OCI-LY1 (cell line): ENCODE data around the gene NINJ2.

Experiments
- H2AFZ ChIP-seq: fragments of 200-600 bp; sonication (generic), shearing (Covaris generic); 2 replicates; pipeline ENCODE4 v1.6.0; 2014; ENCODE audit warnings: antibody characterized with exemption, mild to moderate bottlenecking, low read length
- H3F3A ChIP-seq: fragments of 200-600 bp; sonication (generic), shearing (Covaris generic); 2 replicates; pipeline ENCODE4 v1.6.0; 2014; ENCODE audit warnings: mild to moderate bottlenecking, antibody characterized with exemption, low read length, moderate library complexity; ENCODE audit not compliant: insufficient read depth
- H3K27ac ChIP-seq: fragments of 200-600 bp; sonication (generic); 2 replicates; pipeline ENCODE4 v1.5.1; 2014; ENCODE audit warnings: low read length, mixed run types, mild to moderate bottlenecking, low read depth; ENCODE audit not compliant: poor library complexity, severe bottlenecking
- H3K27me3 ChIP-seq: fragments of 200-600 bp; sonication (generic); 2 replicates; pipeline ENCODE4 v1.6.0; 2014; ENCODE audit warnings: antibody characterized with exemption, mild to moderate bottlenecking, low read length, moderate library complexity; ENCODE audit not compliant: insufficient read depth
- H3K36me3 ChIP-seq: fragments of 200-600 bp; sonication (generic); 2 replicates; pipeline ENCODE4 v1.6.1; 2014; ENCODE audit warnings: mild to moderate bottlenecking, antibody characterized with exemption, low read length, moderate library complexity, mixed read lengths; ENCODE audit not compliant: insufficient read depth
- H3K4me1 ChIP-seq: fragments of 200-600 bp; sonication (generic); 2 replicates; pipeline ENCODE4 v1.5.1; 2014; ENCODE audit warnings: mild to moderate bottlenecking, low read length, moderate library complexity; ENCODE audit not compliant: insufficient read depth, severe bottlenecking
- H3K4me2 ChIP-seq: fragments of 200-600 bp; sonication (generic), shearing (Covaris generic); 2 replicates; pipeline ENCODE4 v1.6.1; 2014; ENCODE audit warnings: low read length
- H3K4me3 ChIP-seq: fragments of 200-600 bp; sonication (generic); 2 replicates; pipeline ENCODE4 v1.5.1; 2014; ENCODE audit warnings: low read length, low read depth, mild to moderate bottlenecking, mixed read lengths; ENCODE audit not compliant: poor library complexity, severe bottlenecking
- H3K79me2 ChIP-seq: fragments of 200-600 bp; shearing (Covaris generic); 2 replicates; pipeline ENCODE4 v1.6.1; 2016; ENCODE audit warnings: mixed run types, low read length, mixed read lengths; ENCODE audit not compliant: insufficient read depth
- H3K9ac ChIP-seq: fragments of 200-600 bp; sonication (generic), shearing (Covaris generic); 2 replicates; pipeline ENCODE4 v1.6.1; 2014; ENCODE audit warnings: mild to moderate bottlenecking, low read length, mixed read lengths
- H3K9me2 ChIP-seq: fragments of 200-600 bp; sonication (generic), shearing (Covaris generic); 2 replicates; pipeline ENCODE4 v1.6.1; 2014; ENCODE audit warnings: low read depth, mild to moderate bottlenecking, low read length, mixed read lengths
- H3K9me3 ChIP-seq: fragments of 200-600 bp; shearing (Covaris generic); 2 replicates; pipeline ENCODE4 v1.6.1; 2014; ENCODE audit warnings: low read length, mixed read lengths
- H4K20me1 ChIP-seq: fragments of 200-600 bp; sonication (generic), shearing (Covaris generic); 2 replicates; pipeline ENCODE4 v1.6.0; 2016; ENCODE audit warnings: mild to moderate bottlenecking, low read length; ENCODE audit not compliant: insufficient read depth
- EZH2 ChIP-seq: fragments of 200-600 bp; sonication (generic), shearing (Covaris generic); IDR thresholded peaks from 2 replicates; pipeline ENCODE4 v1.8.0; 2017; ENCODE audit warnings: borderline replicate concordance, mixed run types, mild to moderate bottlenecking, antibody characterized with exemption, low read length, moderate library complexity, mixed read lengths
- TF ChIP-seq, protein P1 (sequence below): fragments of 200-600 bp; sonication (generic), shearing (Covaris generic); IDR thresholded peaks from 2 replicates; pipeline ENCODE4 v1.5.1; 2017; ENCODE audit warnings: mild to moderate bottlenecking, antibody characterized with exemption, low read length, moderate library complexity, mixed read lengths

Gene NINJ2

DNA sequence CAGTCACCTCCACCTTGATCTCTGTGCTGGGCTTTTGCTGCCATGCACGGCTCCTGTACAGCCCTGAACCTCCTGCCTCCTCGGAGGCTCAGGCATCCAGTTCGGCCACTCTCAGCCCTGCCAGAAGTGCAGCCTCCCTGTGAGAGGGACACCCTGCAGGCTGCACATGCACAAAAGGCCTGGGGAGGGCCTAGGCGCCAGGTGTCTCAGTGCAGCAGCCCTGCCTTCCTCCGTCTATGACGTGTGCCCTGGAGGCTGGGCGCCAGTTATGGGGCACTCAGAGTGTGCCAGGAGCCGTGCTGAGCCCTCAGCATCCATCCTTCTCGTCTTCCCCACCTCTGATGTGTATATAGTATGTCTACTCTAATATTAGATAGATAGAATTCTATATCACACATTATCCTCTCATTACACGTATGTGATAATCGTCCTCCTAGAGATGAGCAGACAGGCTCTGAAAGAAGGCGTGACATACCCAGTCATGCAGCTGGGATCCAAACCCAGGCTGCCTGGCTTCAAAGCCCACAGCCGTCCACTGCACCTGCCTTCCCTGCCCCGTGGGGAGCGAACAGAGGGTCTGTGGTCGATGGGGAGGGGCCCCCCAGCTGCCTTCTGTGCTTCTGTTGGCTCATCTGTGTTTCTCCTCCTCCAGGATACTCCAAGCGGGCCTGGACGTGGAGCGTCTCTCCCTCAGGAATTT is 102.4 kb downstream of the NINJ2 start:
- H3K4me1 ChIP-seq, result peaks cover 21% of the 10 kb centered on the region
- H3K9me3 ChIP-seq, result no peaks in the 10 kb centered on the region
- no peak overlapping the region for H3K9ac ChIP-seq
- no peaks in the 10 kb centered on the region for H3K79me2 ChIP-seq
- no peak overlapping the region; the same call in 1 of the 2 replicates for H3K4me2 ChIP-seq
- no peak overlapping the region for H3K27ac ChIP-seq
- H3K36me3 ChIP-seq, result peaks cover 30% of the 10 kb centered on the region
- no peaks in the 10 kb centered on the region for H3K9me2 ChIP-seq
- TF ChIP-seq EZH2, result no peak
- TF ChIP-seq, protein P1, sequence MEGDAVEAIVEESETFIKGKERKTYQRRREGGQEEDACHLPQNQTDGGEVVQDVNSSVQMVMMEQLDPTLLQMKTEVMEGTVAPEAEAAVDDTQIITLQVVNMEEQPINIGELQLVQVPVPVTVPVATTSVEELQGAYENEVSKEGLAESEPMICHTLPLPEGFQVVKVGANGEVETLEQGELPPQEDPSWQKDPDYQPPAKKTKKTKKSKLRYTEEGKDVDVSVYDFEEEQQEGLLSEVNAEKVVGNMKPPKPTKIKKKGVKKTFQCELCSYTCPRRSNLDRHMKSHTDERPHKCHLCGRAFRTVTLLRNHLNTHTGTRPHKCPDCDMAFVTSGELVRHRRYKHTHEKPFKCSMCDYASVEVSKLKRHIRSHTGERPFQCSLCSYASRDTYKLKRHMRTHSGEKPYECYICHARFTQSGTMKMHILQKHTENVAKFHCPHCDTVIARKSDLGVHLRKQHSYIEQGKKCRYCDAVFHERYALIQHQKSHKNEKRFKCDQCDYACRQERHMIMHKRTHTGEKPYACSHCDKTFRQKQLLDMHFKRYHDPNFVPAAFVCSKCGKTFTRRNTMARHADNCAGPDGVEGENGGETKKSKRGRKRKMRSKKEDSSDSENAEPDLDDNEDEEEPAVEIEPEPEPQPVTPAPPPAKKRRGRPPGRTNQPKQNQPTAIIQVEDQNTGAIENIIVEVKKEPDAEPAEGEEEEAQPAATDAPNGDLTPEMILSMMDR, result no peak; the same call in 1 of the 2 replicates
- H3F3A ChIP-seq, result no peaks in the 10 kb centered on the region
- H4K20me1 ChIP-seq, result no peaks in the 10 kb centered on the region
- peaks cover 11% of the 10 kb centered on the region; the same call in 1 of the 2 replicates for H3K27me3 ChIP-seq
- no peak overlapping the region for H2AFZ ChIP-seq
- H3K4me3 ChIP-seq, result no peak overlapping the region

DNA sequence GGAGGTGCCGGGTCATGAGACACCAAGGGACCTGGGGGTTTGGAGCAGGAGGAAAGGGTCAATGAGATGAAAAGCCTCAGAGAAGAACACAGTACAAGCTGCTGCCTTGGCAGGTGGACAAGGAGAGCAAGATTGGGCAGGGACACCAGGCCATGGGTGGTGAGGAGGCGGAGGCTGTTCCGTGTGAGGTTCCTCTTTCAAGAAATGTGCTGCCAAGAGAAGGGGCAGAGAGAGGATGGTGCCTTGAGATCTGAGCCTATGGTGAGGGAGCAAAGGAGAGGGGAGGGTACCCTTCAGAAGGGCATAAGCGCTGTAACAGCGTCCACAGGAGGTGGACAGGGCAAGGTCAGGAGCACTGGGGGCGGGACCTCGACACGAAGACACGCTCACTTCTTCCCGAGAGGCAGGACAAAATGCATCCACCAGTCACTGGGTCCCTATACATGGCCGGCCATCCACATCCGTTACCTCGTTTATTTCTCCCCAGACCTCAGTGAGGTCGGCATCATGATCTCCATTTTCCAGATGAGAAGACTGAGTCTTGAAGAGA is 103.3 kb downstream of the NINJ2 start:
- Histone ChIP-seq H3K36me3 (peaks cover 21% of the 10 kb centered on the region), H4K20me1 (no peaks in the 10 kb centered on the region), H3F3A (no peaks in the 10 kb centered on the region), H3K4me1 (peaks cover 21% of the 10 kb centered on the region), H3K9ac (no peak overlapping the region), H3K4me2 (no peak overlapping the region), H3K4me3 (no peak overlapping the region), H3K9me3 (no peaks in the 10 kb centered on the region), H2AFZ (no peak overlapping the region), H3K9me2 (no peaks in the 10 kb centered on the region), H3K27me3 (peaks cover 11% of the 10 kb centered on the region; the same call in 1 of the 2 replicates), H3K79me2 (no peaks in the 10 kb centered on the region), H3K27ac (no peak overlapping the region)
- TF ChIP-seq, protein P1, result no peak
- no peak for TF ChIP-seq EZH2

DNA sequence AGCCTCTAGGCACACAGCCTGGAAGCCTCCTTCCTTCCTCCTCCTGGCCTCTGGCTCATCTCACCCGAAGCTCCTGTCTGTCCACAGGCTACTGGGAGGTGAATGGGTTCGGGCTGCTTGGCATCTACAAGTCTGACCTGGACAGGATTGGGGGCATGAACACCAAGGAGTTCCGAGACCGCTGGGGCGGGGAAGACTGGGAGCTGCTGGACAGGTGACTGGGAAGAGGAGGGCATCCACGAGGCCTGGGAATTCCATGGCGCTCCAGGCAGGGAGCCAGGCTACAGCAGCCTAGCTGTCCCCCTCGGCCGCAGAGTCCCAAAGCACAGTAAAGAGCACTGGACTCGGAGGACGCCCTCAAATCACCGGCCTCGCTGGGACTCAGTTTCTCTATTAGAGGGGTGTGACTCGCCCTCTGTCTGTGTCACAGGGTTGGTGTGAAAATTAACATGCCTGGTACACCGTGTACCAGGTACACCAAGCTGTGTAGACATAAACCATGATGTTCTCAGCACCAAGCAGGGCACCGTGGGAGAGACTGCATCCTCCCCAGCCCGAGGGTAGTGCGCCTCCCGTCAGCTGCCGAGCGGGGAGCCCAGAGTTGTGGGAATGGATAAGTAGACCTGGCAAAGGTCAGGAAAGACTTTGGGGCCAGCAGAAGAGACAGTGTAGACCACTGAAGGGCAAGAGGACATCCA is 103.9 kb downstream of the NINJ2 start:
- H3K27ac ChIP-seq, result no peak overlapping the region
- no peak for TF ChIP-seq EZH2
- TF ChIP-seq, protein P1, result no peak
- H3K9me3 ChIP-seq, result no peaks in the 10 kb centered on the region
- H3K4me3 ChIP-seq, result no peak overlapping the region
- H3K4me1 ChIP-seq, result peaks cover 21% of the 10 kb centered on the region
- no peak overlapping the region for H3K4me2 ChIP-seq
- H3K9ac ChIP-seq, result no peak overlapping the region
- peaks cover 11% of the 10 kb centered on the region; the same call in 1 of the 2 replicates for H3K27me3 ChIP-seq
- no peak overlapping the region for H2AFZ ChIP-seq
- H3K79me2 ChIP-seq, result no peaks in the 10 kb centered on the region
- no peaks in the 10 kb centered on the region for H4K20me1 ChIP-seq
- no peaks in the 10 kb centered on the region for H3K9me2 ChIP-seq
- H3K36me3 ChIP-seq, result peaks cover 15% of the 10 kb centered on the region
- H3F3A ChIP-seq, result no peaks in the 10 kb centered on the region
